Measurements from ENCODE around the gene RXRB. TPM values are rescaled to one million over a fixed set of nuclear protein-coding genes. Genes with fewer than 3 reads are reported as not detected.
A peak's percentile ranks its signal among the peaks of the same experiment; 100 is the strongest.

The RXRB gene
- total and polyA plus RNA-seq, 2 of the 13 experiments (the other 11 are each of a cell fraction or from before 2014, with no cell fraction given) = 26.7 to 55.7 TPM

- TF ChIP-seq ZNF142 (CRISPR knock-in tag; IDR thresholded peaks at IDR 0.05) (peak; percentile 35; the same call in 1 of the 2 replicates), RBAK (CRISPR knock-in tag; IDR thresholded peaks at IDR 0.05) (0 out of 2 replicates have a peak, but pooled peaks have one; percentile 43), ZEB1 (IDR thresholded peaks at IDR 0.05; ENCODE audit: insufficient replicate concordance, low read depth) (no peak), CENPX (CRISPR knock-in tag; IDR thresholded peaks at IDR 0.05) (no peak), ZNF652 (CRISPR knock-in tag; IDR thresholded peaks at IDR 0.05; ENCODE audit: borderline replicate concordance, low read depth) (no peak), ZNF724P (CRISPR knock-in tag; IDR thresholded peaks at IDR 0.05; ENCODE audit: borderline replicate concordance) (no peak), SPEN (CRISPR knock-in tag; IDR thresholded peaks at IDR 0.05; ENCODE audit: low read depth) (no peak), WIZ (CRISPR knock-in tag; IDR thresholded peaks at IDR 0.05) (no peak), SNAPC2 (CRISPR knock-in tag; IDR thresholded peaks at IDR 0.05) (no peak), THAP11 (CRISPR knock-in tag; IDR thresholded peaks at IDR 0.05) (no peak), BORCS8-MEF2B (CRISPR knock-in tag; IDR thresholded peaks at IDR 0.05) (no peak), POLR2AphosphoS2 (IDR thresholded peaks at IDR 0.05; ENCODE audit: low read depth, low read length) (0 out of 2 replicates have a peak, but pooled peaks have one; percentile 6), PTBP1 (IDR thresholded peaks at IDR 0.05; ENCODE audit: low read depth, low read length, poor library complexity, severe bottlenecking) (no peak), MYC (CRISPR knock-in tag; IDR thresholded peaks at IDR 0.05; ENCODE audit: borderline replicate concordance) (0 out of 2 replicates have a peak, but pooled peaks have one; percentile 17), GRHL1 (CRISPR knock-in tag; conservative IDR thresholded peaks at IDR 0.05) (no peak), LBX2 (CRISPR knock-in tag; IDR thresholded peaks at IDR 0.05; ENCODE audit: borderline replicate concordance) (0 out of 2 replicates have a peak, but pooled peaks have one; percentile 42), MEIS2 (CRISPR knock-in tag; IDR thresholded peaks at IDR 0.05) (no peak), MAFK (conservative IDR thresholded peaks at IDR 0.05 in 1 of 2, IDR thresholded peaks at IDR 0.05 in 1 of 2; ENCODE audit: low read length in 2 of 2) (no peak), ZNF503 (CRISPR knock-in tag; IDR thresholded peaks at IDR 0.05) (no peak), SP5 (CRISPR knock-in tag; IDR thresholded peaks at IDR 0.05; ENCODE audit: borderline replicate concordance, low read depth) (no peak), FOXK2 (IDR thresholded peaks at IDR 0.05) (no peak)
Measured at GRCh38 chr6:33201147-33201545, 681 bp upstream of the RXRB start (continued).
